Hepatocyte (in vitro differentiated cells): ENCODE data around the gene RXRA.

Experiments
- CTCF ChIP-seq: fragments of 200-600 bp; sonication (generic); IDR thresholded peaks from 2 replicates; pipeline ENCODE4 v1.5.1; 2016; ENCODE audit warnings: antibody characterized with exemption, mild to moderate bottlenecking; ENCODE audit not compliant: poor library complexity
- EZH2 ChIP-seq: fragments of 200-600 bp; sonication (generic); IDR thresholded peaks from 2 replicates; pipeline ENCODE4 v1.6.1; 2016; ENCODE audit warnings: antibody characterized with exemption, mild to moderate bottlenecking, borderline replicate concordance
- EZH2phosphoT487 ChIP-seq: fragments of 200-600 bp; sonication (generic); IDR thresholded peaks from one replicate; pipeline ENCODE4 v1.6.1; 2018; ENCODE audit warnings: antibody characterized with exemption, mild to moderate bottlenecking, low read depth, moderate library complexity; ENCODE audit not compliant: unreplicated experiment, severe bottlenecking

DNA sequence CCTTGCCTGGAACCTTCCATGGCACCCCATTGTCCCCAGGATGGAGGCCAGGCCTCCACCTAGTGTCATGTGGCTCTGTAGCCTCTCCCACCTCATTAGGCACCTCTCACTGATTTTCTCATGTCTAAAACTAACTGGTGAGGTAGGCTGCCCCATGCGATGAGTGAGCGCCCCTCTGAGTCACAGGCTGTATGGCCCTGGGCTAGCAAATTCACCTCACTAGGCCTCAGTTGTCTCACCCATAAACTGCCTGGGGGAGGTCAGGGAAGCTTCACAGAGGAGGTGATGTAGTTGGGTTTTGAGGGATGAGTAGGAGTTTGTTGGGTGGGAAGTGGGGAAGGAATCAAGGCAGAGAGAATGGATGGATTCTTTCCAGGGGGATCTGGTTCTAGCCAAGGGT lies 8.8 kb downstream of the RXRA start:
- TF ChIP-seq CTCF: no peak
- TF ChIP-seq EZH2phosphoT487: no peak
- TF ChIP-seq EZH2: no peak
